H1 (cell line): ENCODE results near the gene PRSS36. TPM values are rescaled to one million over a fixed set of nuclear protein-coding genes. Genes with fewer than 3 reads are reported as not detected.

Experiments
- CTCF ChIA-PET: fragments of 300-600 bp; sonication (Branson Sonifier 250); formaldehyde crosslinking; loops from one replicate; lab custom pipeline; 2021; ENCODE audit not compliant: partially characterized antibody; lab: Charles Lee
- POLR2A ChIA-PET: fragments of 300-600 bp; sonication (Branson Sonifier 250); formaldehyde crosslinking; loops from one replicate; lab custom pipeline; 2021; ENCODE audit warnings: inconsistent platforms; ENCODE audit not compliant: partially characterized antibody; lab: Charles Lee
- DNase-seq, 2 experiments: peaks; one replicate each; pipeline versions ENCODE4 v3.0.0 to v3.0.0-alpha.2; 2010 to 2022; ENCODE audit warnings: low spot score in 2 of 2, low read depth in 1 of 2, mixed read lengths in 1 of 2
- FAIRE-seq: peaks from 2 replicates; lab custom pipeline; 2011; peaks lifted over from hg19 to GRCh38; lab: Jason Lieb, UNC
- H2AFZ ChIP-seq: 2 replicates; pipeline ENCODE4 v1.8.1; 2012; ENCODE audit warnings: low read length, inconsistent platforms
- H2AK5ac ChIP-seq: 2 replicates; pipeline ENCODE4 v1.6.1; 2013; ENCODE audit warnings: low read depth, low read length
- H2BK120ac ChIP-seq: replicated peaks from 2 replicates; pipeline ENCODE3; 2013; ENCODE audit warnings: low read depth, low read length, inconsistent platforms
- H2BK12ac ChIP-seq: 2 replicates; pipeline ENCODE4 v1.6.1; 2013; ENCODE audit warnings: low read depth, low read length
- H2BK15ac ChIP-seq: 2 replicates; pipeline ENCODE4 v1.6.1; 2013; ENCODE audit warnings: low read length
- H2BK20ac ChIP-seq: 2 replicates; pipeline ENCODE4 v1.6.1; 2013; ENCODE audit warnings: low read length
- H2BK5ac ChIP-seq: 2 replicates; pipeline ENCODE4 v1.6.1; 2013; ENCODE audit warnings: low read depth, low read length
- H3K14ac ChIP-seq: 2 replicates; pipeline ENCODE4 v1.6.1; 2013; ENCODE audit warnings: inconsistent platforms; ENCODE audit not compliant: insufficient read length
- H3K18ac ChIP-seq: 2 replicates; pipeline ENCODE4 v1.6.1; 2013; ENCODE audit warnings: low read length; ENCODE audit errors: extremely low read depth
- H3K23ac ChIP-seq: 2 replicates; pipeline ENCODE4 v1.6.1; 2013; ENCODE audit warnings: inconsistent platforms; ENCODE audit not compliant: insufficient read length
- H3K23me2 ChIP-seq: 2 replicates; pipeline ENCODE4 v1.6.1; 2013; ENCODE audit warnings: low read depth, low read length
- H3K27ac ChIP-seq: 2 replicates; pipeline ENCODE4 v1.6.1; 2011; ENCODE audit warnings: low read depth, low read length, inconsistent platforms
- H3K27me3 ChIP-seq, 4 experiments: replicated peaks in 1 of 4; 1 replicate in 1 of 4; 2 replicates in 3 of 4; pipeline versions ENCODE4 v1.6.1 to v1.8.1; 2011 to 2013; ENCODE audit warnings: low read length in 3 of 4, mild to moderate bottlenecking in 3 of 4, inconsistent platforms in 2 of 4, mixed read lengths in 2 of 4, moderate library complexity in 1 of 4; ENCODE audit not compliant: control insufficient read depth in 3 of 4, insufficient read depth in 3 of 4; ENCODE audit errors: extremely low read depth in 1 of 4
- H3K36me3 ChIP-seq, 4 experiments: 2 replicates each; pipeline versions ENCODE4 v1.6.1 to v1.8.1; 2011 to 2013; ENCODE audit warnings: mild to moderate bottlenecking in 4 of 4, low read length in 3 of 4, moderate library complexity in 2 of 4, control low read depth in 1 of 4, inconsistent platforms in 1 of 4; ENCODE audit not compliant: insufficient read depth in 4 of 4, control insufficient read depth in 2 of 4
- H3K4ac ChIP-seq: replicated peaks from 2 replicates; pipeline ENCODE3; 2013; ENCODE audit warnings: low read length, low read depth, mixed read lengths, inconsistent platforms; ENCODE audit not compliant: insufficient read length
- H3K4me1 ChIP-seq, 4 experiments: replicated peaks in 1 of 4; 1 replicate in 1 of 4; 2 replicates in 3 of 4; pipeline versions ENCODE4 v1.6.1 to v1.8.1; 2011 to 2013; ENCODE audit warnings: low read length in 3 of 4, inconsistent platforms in 2 of 4, mixed read lengths in 1 of 4; ENCODE audit not compliant: insufficient read depth in 4 of 4, control insufficient read depth in 3 of 4
- H3K4me2 ChIP-seq, 2 experiments: 2 replicates each; pipeline versions ENCODE4 v1.6.1 to v1.8.1; 2011 to 2013; ENCODE audit warnings: low read depth in 2 of 2, low read length in 2 of 2, control low read depth in 1 of 2, inconsistent platforms in 1 of 2, mild to moderate bottlenecking in 1 of 2; ENCODE audit not compliant: insufficient read depth in 1 of 2
- H3K4me3 ChIP-seq, 4 experiments: fragments of 200-600, 300-600 bp in 1 of 4; sonication (generic), shearing (Covaris generic), sonication (Bioruptor Twin) in 1 of 4; 2 replicates each; pipeline versions ENCODE4 v1.5.1 to v1.8.1; 2011 to 2016; ENCODE audit warnings: low read length in 4 of 4, low read depth in 3 of 4, control low read depth in 2 of 4, inconsistent platforms in 2 of 4, mild to moderate bottlenecking in 2 of 4, mixed read lengths in 1 of 4, moderate library complexity in 1 of 4; ENCODE audit not compliant: insufficient read depth in 2 of 4; ENCODE audit errors: extremely low read depth in 1 of 4
- H3K56ac ChIP-seq: replicated peaks from 2 replicates; pipeline ENCODE3; 2013; ENCODE audit warnings: low read depth, mild to moderate bottlenecking, mixed read lengths, low read length, inconsistent platforms; ENCODE audit not compliant: insufficient read length
- H3K79me1 ChIP-seq: 2 replicates; pipeline ENCODE4 v1.6.1; 2013; ENCODE audit warnings: low read depth, low read length, control low read depth
- H3K79me2 ChIP-seq, 2 experiments: 2 replicates each; pipeline versions ENCODE4 v1.6.1 to v1.8.1; 2012 to 2013; ENCODE audit warnings: low read length in 2 of 2, mild to moderate bottlenecking in 2 of 2, inconsistent platforms in 1 of 2; ENCODE audit not compliant: insufficient read depth in 2 of 2, control insufficient read depth in 1 of 2
- H3K9ac ChIP-seq, 4 experiments: replicated peaks in 1 of 4; 1 replicate in 1 of 4; 2 replicates in 3 of 4; pipeline versions ENCODE4 v1.6.1 to v1.8.1; 2011 to 2013; ENCODE audit warnings: low read depth in 3 of 4, low read length in 3 of 4, control low read depth in 2 of 4, mild to moderate bottlenecking in 2 of 4, moderate library complexity in 2 of 4, inconsistent platforms in 1 of 4; ENCODE audit errors: extremely low read depth in 1 of 4
- H3K9me3 ChIP-seq, 2 experiments: 2 replicates each; pipeline versions ENCODE4 v1.6.1 to v1.8.1; 2012 to 2013; ENCODE audit warnings: mild to moderate bottlenecking in 2 of 2, moderate library complexity in 2 of 2, control low read depth in 1 of 2, inconsistent platforms in 1 of 2, low read depth in 1 of 2, low read length in 1 of 2, mixed read lengths in 1 of 2; ENCODE audit not compliant: insufficient read depth in 2 of 2
- H4K20me1 ChIP-seq, 2 experiments: replicated peaks in 1 of 2; 2 replicates each; pipeline versions ENCODE3 to v1.8.1; 2011 to 2013; ENCODE audit warnings: inconsistent platforms in 2 of 2, low read length in 2 of 2, mild to moderate bottlenecking in 1 of 2; ENCODE audit not compliant: insufficient read depth in 2 of 2, control insufficient read depth in 1 of 2
- H4K5ac ChIP-seq: 2 replicates; pipeline ENCODE4 v1.6.1; 2013; ENCODE audit warnings: low read length, low read depth, mixed read lengths, inconsistent platforms; ENCODE audit not compliant: insufficient read length
- H4K8ac ChIP-seq: 2 replicates; pipeline ENCODE4 v1.8.0; 2013; ENCODE audit warnings: mild to moderate bottlenecking, moderate library complexity, low read length, inconsistent platforms; ENCODE audit not compliant: insufficient read depth; ENCODE audit errors: extremely low read depth
- H4K91ac ChIP-seq: replicated peaks from 2 replicates; pipeline ENCODE3; 2013; ENCODE audit warnings: low read length, mixed read lengths, inconsistent platforms; ENCODE audit not compliant: insufficient read length
- ASH2L ChIP-seq: fragments of 200-600, 300-600 bp; sonication (generic); IDR thresholded peaks from one replicate; pipeline ENCODE4 v1.7.1; 2017; ENCODE audit warnings: low read length
- CEBPB ChIP-seq: IDR thresholded peaks from 2 replicates; pipeline ENCODE4 v1.6.1; 2012; ENCODE audit warnings: low read depth, low read length
- E2F6 ChIP-seq: IDR thresholded peaks from 2 replicates; pipeline ENCODE4 v1.6.1; 2012; ENCODE audit warnings: inconsistent platforms
- EP300 ChIP-seq, 2 experiments: IDR thresholded peaks; 1 replicate in 1 of 2; 2 replicates in 1 of 2; pipeline ENCODE4 v1.6.1; 2011 to 2012; ENCODE audit warnings: low read depth in 2 of 2, low read length in 2 of 2, mild to moderate bottlenecking in 2 of 2, borderline replicate concordance in 1 of 2, inconsistent platforms in 1 of 2, moderate library complexity in 1 of 2
- FOSL1 ChIP-seq: IDR thresholded peaks from 2 replicates; pipeline ENCODE4 v1.6.1; 2011; ENCODE audit warnings: mild to moderate bottlenecking, low read depth, low read length, moderate library complexity; ENCODE audit not compliant: insufficient read depth
- HDAC2 ChIP-seq, 2 experiments: fragments of 300-600 bp in 1 of 2; sonication (generic) in 1 of 2; IDR thresholded peaks; 2 replicates each; pipeline ENCODE4 v1.6.1; 2011 to 2012; ENCODE audit warnings: low read depth in 2 of 2, low read length in 2 of 2, mild to moderate bottlenecking in 2 of 2, moderate library complexity in 2 of 2, borderline replicate concordance in 1 of 2, inconsistent platforms in 1 of 2
- HDAC6 ChIP-seq: IDR thresholded peaks from one replicate; pipeline ENCODE4 v1.7.1; 2012; ENCODE audit warnings: low read depth, mild to moderate bottlenecking, inconsistent platforms, low read length, moderate library complexity
- KDM5A ChIP-seq: fragments of 200-600 bp; IDR thresholded peaks from 2 replicates; pipeline ENCODE4 v1.7.1; 2012; ENCODE audit warnings: mild to moderate bottlenecking, low read length, inconsistent platforms, mixed read lengths
- RBBP5 ChIP-seq: IDR thresholded peaks from 2 replicates; pipeline ENCODE4 v1.7.1; 2012; ENCODE audit warnings: low read depth, mild to moderate bottlenecking, inconsistent platforms, low read length, moderate library complexity, borderline replicate concordance
- RNF2 ChIP-seq: fragments of 200-900, 300-1000 bp; sonication (generic); IDR thresholded peaks from 2 replicates; pipeline ENCODE4 v1.7.1; 2016; ENCODE audit warnings: borderline replicate concordance, low read depth, mild to moderate bottlenecking, antibody characterized with exemption, low read length; ENCODE audit not compliant: poor library complexity, severe bottlenecking; ENCODE audit errors: missing control alignments
- TAF1 ChIP-seq: IDR thresholded peaks from 2 replicates; pipeline ENCODE4 v1.6.1; 2011; ENCODE audit warnings: mild to moderate bottlenecking, low read depth, low read length
- TAF7 ChIP-seq: optimal IDR thresholded peaks from 2 replicates; pipeline ENCODE3; 2011; ENCODE audit warnings: low read depth, mild to moderate bottlenecking, inconsistent platforms, low read length, moderate library complexity, borderline replicate concordance
- WGBS, 2 experiments: shearing (Covaris generic) in 1 of 2; methylation state at CpG; one replicate each; pipeline versions ENCODE4 v1.1.6 to v1.1.7; 2013 to 2015; ENCODE audit warnings: low lambda C conversion rate in 2 of 2, mixed read lengths in 2 of 2, inconsistent platforms in 1 of 2, low coverage in 1 of 2, missing lambda C conversion rate in 1 of 2; ENCODE audit not compliant: insufficient replicate concordance in 2 of 2, insufficient coverage in 1 of 2, insufficient read length in 1 of 2; ENCODE audit errors: extremely low coverage in 1 of 2, missing lambda C conversion rate in 1 of 2; 5-methylcytosine and 5-hydroxymethylcytosine counted together
- polyA plus RNA-seq, 7 experiments: library from polyadenylated mRNA; depleted of rRNA in 3 of 7; stranded (reverse) in 5 of 7; unstranded in 2 of 7; fragments of >200 nt in 5 of 7; fragments of 200-250 nt in 2 of 7; gene quantifications; 1 replicate in 5 of 7; 2 replicates in 1 of 7; 4 replicates in 1 of 7; pipeline versions ENCODE4 v1.2.1 to v1.2.3, GENCODE V29; 2011 to 2013; ENCODE audit warnings: missing spikeins in 2 of 7, mixed read lengths in 2 of 7
- total RNA-seq: library from RNA; stranded (reverse); fragmentation: NEBNext Ultra II Directional; extraction: Animal tissue kit (Norgen Biotek cat#: 25700); gene quantifications from 2 replicates; pipeline ENCODE4 v1.2.1, GENCODE V29; 2021

Gene PRSS36
- total and polyA plus RNA-seq, 2 of the 8 experiments (the other 6 are each of a cell fraction or from before 2014, with no cell fraction given): 1.3 to 1.9 TPM

GRCh38 chr16:31105677-31106213 is 44.1 kb downstream of the PRSS36 start:
- peak overlapping the region; percentile 32 for H3K18ac ChIP-seq
- H3K4me1 ChIP-seq: peaks cover 0 to 5% (median 2%) of the 10 kb centered on the region in 4 experiments; a peak in 1 of 7 replicates
- peaks cover 8% of the 10 kb centered on the region for H3K23me2 ChIP-seq
- no peak overlapping the region for H3K27ac ChIP-seq
- H3K4ac ChIP-seq: no peak overlapping the region
- CTCF ChIA-PET: no interaction called here
- peaks cover 0 to 8% (median 7%) of the 10 kb centered on the region in 4 experiments; a peak in 5 of 8 replicates for H3K36me3 ChIP-seq
- no peak overlapping the region for H3K56ac ChIP-seq
- H2BK20ac ChIP-seq: no peak overlapping the region
- no peaks in the 10 kb centered on the region for H3K79me1 ChIP-seq
- no peak overlapping the region for H3K23ac ChIP-seq
- H2AK5ac ChIP-seq: no peak overlapping the region
- 39% methylated on average over 32 of the region's 33 CpGs; no CpG with 5 or more reads in 1 of the 2 experiments for WGBS, 2 experiments
- no peak overlapping the region for H2BK12ac ChIP-seq
- no peaks in the 10 kb centered on the region for H3K9me3 ChIP-seq
- POLR2A ChIA-PET: no interaction called here
- no peak overlapping the region; a peak in 1 of 8 replicates for H3K4me3 ChIP-seq
- H4K5ac ChIP-seq: no peak overlapping the region
- H3K14ac ChIP-seq: no peak overlapping the region
- FAIRE-seq: no peak
- H2BK5ac ChIP-seq: no peak overlapping the region; the same call in 1 of the 2 replicates
- H2BK120ac ChIP-seq: no peak overlapping the region
- no peak overlapping the region for H3K9ac ChIP-seq
- H2AFZ ChIP-seq: peak overlapping the region; percentile 77
- no peaks in the 10 kb centered on the region for H3K79me2 ChIP-seq
- H4K8ac ChIP-seq: peak overlapping the region; percentile 95
- H3K4me2 ChIP-seq: peak overlapping the region in 1 of 2 experiments; percentile 36; a peak in 1 of 4 replicates
- H4K91ac ChIP-seq: no peak overlapping the region
- DNase-seq: peak; percentile 41 to 100
- no peak overlapping the region for H2BK15ac ChIP-seq
- H4K20me1 ChIP-seq: no peaks in the 10 kb centered on the region
- H3K27me3 ChIP-seq: no peaks in the 10 kb centered on the region
- TF ChIP-seq FOSL1 (no peak), CEBPB (no peak), ASH2L (no peak), HDAC6 (no peak), HDAC2 (IDR thresholded peaks at IDR 0.05; ENCODE audit: borderline replicate concordance in 1 of 2, low read depth in 2 of 2, low read length in 2 of 2) (no peak), KDM5A (no peak), TAF7 (no peak), RBBP5 (no peak), EP300 (IDR thresholded peaks at IDR 0.05; ENCODE audit: borderline replicate concordance in 1 of 2, low read depth in 2 of 2, low read length in 2 of 2) (no peak), E2F6 (peak; percentile 44; the same call in 1 of the 2 replicates), TAF1 (no peak), RNF2 (no peak)
